HG02623 (cell line): ENCODE results near the gene HNF1A.

Experiments used
- ATAC-seq: cut with Tn5 transposase; IDR thresholded peaks from one replicate; pipeline ENCODE4 v1.9.1; 2021; ENCODE audit warnings: moderate library complexity; ENCODE audit not compliant: unreplicated experiment

HNF1A gene

GRCh38 chr12:121008347-121009098, 30.2 kb downstream of the HNF1A start:
- no peak for ATAC-seq

GRCh38 chr12:121009741-121010140, 31.4 kb downstream of the HNF1A start:
- ATAC-seq = no peak

- ATAC-seq = no peak
These were observed 32.5 kb downstream of the HNF1A start for GRCh38 chr12:121010860-121011259.

GRCh38 chr12:121011820-121012219, 33.5 kb downstream of the HNF1A start:
- ATAC-seq = no peak

GRCh38 chr12:121013715-121014114, 35.4 kb downstream of the HNF1A start:
- ATAC-seq = no peak

- ATAC-seq = peak; percentile 93
These were observed 37.8 kb downstream of the HNF1A start, which contains the start of gene C12orf43 for GRCh38 chr12:121015825-121016766. Gene C12orf43, minus strand, starts transcription at chr12:121016487. Its CDS starts 13 bp downstream, at chr12:121016474.

- ATAC-seq = no peak
These were observed 39.7 kb downstream of the HNF1A start for GRCh38 chr12:121017966-121018491.

- no peak for ATAC-seq
These were observed 40.7 kb downstream of the HNF1A start for GRCh38 chr12:121018860-121019617.

- ATAC-seq = no peak
These were observed 43.4 kb downstream of the HNF1A start for GRCh38 chr12:121021754-121022153.

- ATAC-seq = no peak
These were observed 44.4 kb downstream of the HNF1A start for GRCh38 chr12:121022713-121023112.

GRCh38 chr12:121023799-121024198, 45.5 kb downstream of the HNF1A start:
- ATAC-seq = no peak

- no peak for ATAC-seq
These were observed 47.3 kb downstream of the HNF1A start for GRCh38 chr12:121025442-121026226.

GRCh38 chr12:121026274-121027045, 48.1 kb downstream of the HNF1A start:
- ATAC-seq = no peak

GRCh38 chr12:121030576-121031212, 52.4 kb downstream of the HNF1A start:
- no peak for ATAC-seq

- no peak for ATAC-seq
These were observed 55.4 kb downstream of the HNF1A start for GRCh38 chr12:121033625-121034349.

GRCh38 chr12:121034616-121035305, 56.4 kb downstream of the HNF1A start:
- ATAC-seq = no peak

- ATAC-seq = no peak
These were observed 58.5 kb downstream of the HNF1A start for GRCh38 chr12:121036810-121037326.
